ENCODE measurements around the gene NUMB. TPM values are rescaled to one million over a fixed set of nuclear protein-coding genes. Genes with fewer than 3 reads are reported as not detected.

NUMB gene
- total RNA-seq, 2 experiments from 2014 or later: 18.6 to 87.8 TPM

DNA sequence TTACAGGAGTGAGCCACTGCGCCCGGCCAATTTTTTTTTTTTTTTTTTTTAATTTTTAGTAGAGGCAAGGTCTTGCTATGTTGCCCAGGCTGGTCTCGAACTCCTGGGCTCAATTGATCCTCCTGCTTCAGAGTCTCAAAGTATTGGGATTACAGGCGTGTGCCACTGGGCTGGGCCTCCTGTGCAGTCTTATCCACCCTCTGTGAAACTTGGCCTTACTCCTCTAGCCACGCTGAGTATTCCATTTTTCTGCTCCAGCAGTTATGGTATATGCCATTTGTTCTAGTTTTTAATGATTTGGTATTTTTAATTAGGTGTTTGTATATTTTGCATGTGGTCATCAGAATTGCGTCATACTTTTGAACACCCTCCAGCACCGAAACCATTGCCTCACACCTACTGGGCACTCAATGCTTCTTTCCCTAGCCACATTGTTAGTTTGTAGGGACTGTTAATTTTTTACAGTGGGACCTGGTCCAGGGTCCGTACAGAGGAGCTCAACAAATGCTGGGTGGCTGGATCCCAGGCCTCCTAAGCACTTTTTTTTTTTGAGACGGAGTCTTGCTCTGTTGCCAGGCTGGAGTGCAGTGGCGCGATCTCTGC lies 43.8 kb upstream of the NUMB start:
- no peaks in the 10 kb centered on the region for H3K4me1 ChIP-seq (ENCODE audit: insufficient read depth, low read length, poor library complexity, severe bottlenecking)
- POLR2A ChIA-PET: interaction anchor here (0.6 kb wide), 1 partner anchor 96 kb away, joined by 7 read pairs; no protein-coding TSS in a partner anchor
- no peak overlapping the region for H3K27ac ChIP-seq (ENCODE audit: low read depth, low read length, poor library complexity, severe bottlenecking)
- H3K36me3 ChIP-seq (ENCODE audit: insufficient read depth, low read length): no peaks in the 10 kb centered on the region
- H3K4me3 ChIP-seq (ENCODE audit: low read depth, low read length, poor library complexity, severe bottlenecking): no peak overlapping the region
- H3K9me2 ChIP-seq (ENCODE audit: insufficient read depth, low read length): no peaks in the 10 kb centered on the region
- no peak overlapping the region for H2AFZ ChIP-seq (ENCODE audit: low read length)
- no peak overlapping the region for H3K4me2 ChIP-seq (ENCODE audit: low read length)
- no peaks in the 10 kb centered on the region for H4K20me1 ChIP-seq (ENCODE audit: insufficient read depth, low read length)
- H3K9me3 ChIP-seq (ENCODE audit: low read length): no peaks in the 10 kb centered on the region
- TF ChIP-seq EZH2phosphoT487 (IDR thresholded peaks at IDR 0.05; ENCODE audit: borderline replicate concordance, low read depth, low read length): no peak
- TF ChIP-seq, protein P1, sequence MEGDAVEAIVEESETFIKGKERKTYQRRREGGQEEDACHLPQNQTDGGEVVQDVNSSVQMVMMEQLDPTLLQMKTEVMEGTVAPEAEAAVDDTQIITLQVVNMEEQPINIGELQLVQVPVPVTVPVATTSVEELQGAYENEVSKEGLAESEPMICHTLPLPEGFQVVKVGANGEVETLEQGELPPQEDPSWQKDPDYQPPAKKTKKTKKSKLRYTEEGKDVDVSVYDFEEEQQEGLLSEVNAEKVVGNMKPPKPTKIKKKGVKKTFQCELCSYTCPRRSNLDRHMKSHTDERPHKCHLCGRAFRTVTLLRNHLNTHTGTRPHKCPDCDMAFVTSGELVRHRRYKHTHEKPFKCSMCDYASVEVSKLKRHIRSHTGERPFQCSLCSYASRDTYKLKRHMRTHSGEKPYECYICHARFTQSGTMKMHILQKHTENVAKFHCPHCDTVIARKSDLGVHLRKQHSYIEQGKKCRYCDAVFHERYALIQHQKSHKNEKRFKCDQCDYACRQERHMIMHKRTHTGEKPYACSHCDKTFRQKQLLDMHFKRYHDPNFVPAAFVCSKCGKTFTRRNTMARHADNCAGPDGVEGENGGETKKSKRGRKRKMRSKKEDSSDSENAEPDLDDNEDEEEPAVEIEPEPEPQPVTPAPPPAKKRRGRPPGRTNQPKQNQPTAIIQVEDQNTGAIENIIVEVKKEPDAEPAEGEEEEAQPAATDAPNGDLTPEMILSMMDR (conservative IDR thresholded peaks at IDR 0.05; ENCODE audit: low read length): no peak
- BruUV-seq (replicated peaks): no TSS peak
- intact Hi-C loops (cut with micrococcal nuclease; ENCODE audit: unreplicated experiment): loop anchor here (10.0 kb wide), 1 partner anchor 533 kb away; no protein-coding TSS in a partner anchor
- H3K79me2 ChIP-seq (ENCODE audit: insufficient read depth, low read depth, low read length): no peaks in the 10 kb centered on the region
- no peak for DNase-seq (ENCODE audit: low spot score)
- CTCF ChIA-PET (ENCODE audit: unreplicated experiment): no interaction called here

DNA sequence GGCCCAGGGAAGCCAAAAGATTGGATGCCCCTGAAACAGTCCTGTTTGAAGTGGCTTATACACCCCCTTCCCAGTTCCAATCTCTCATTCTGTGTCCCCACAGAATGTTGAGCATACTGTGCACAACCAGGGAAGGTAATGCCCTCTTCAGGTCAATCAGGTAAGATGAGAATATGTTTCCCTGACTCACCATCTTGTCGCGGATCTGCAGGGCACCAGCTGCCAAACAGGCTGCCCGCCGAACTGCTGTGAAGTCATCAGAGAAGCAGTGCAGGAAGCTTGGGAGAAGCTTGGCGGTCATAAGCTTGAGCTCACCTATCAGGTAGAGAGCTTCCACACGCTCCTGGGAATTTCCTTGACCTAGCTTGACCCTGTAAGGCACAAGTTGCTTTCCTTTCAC lies 42.0 kb upstream of the NUMB start:
- H2AFZ ChIP-seq (ENCODE audit: low read length): no peak overlapping the region
- no peaks in the 10 kb centered on the region for H4K20me1 ChIP-seq (ENCODE audit: insufficient read depth, low read length)
- BruUV-seq (replicated peaks): no TSS peak
- H3K27ac ChIP-seq (ENCODE audit: low read depth, low read length, poor library complexity, severe bottlenecking): no peak overlapping the region
- peaks cover 3% of the 10 kb centered on the region for H3K4me1 ChIP-seq (ENCODE audit: insufficient read depth, low read length, poor library complexity, severe bottlenecking)
- H3K36me3 ChIP-seq (ENCODE audit: insufficient read depth, low read length): no peaks in the 10 kb centered on the region
- TF ChIP-seq, protein P1 (conservative IDR thresholded peaks at IDR 0.05; ENCODE audit: low read length): 0 out of 2 replicates have a peak, but pooled peaks have one; percentile 29
- no peak for TF ChIP-seq EZH2phosphoT487 (IDR thresholded peaks at IDR 0.05; ENCODE audit: borderline replicate concordance, low read depth, low read length)
- ChIA-PET POLR2A (interaction anchor here (0.6 to 0.7 kb wide), 3 partner anchors 95 to 289 kb away, joined by 3 to 4 read pairs (median 3); no protein-coding TSS in a partner anchor), CTCF (ENCODE audit: unreplicated experiment) (no interaction called here)
- H3K4me3 ChIP-seq (ENCODE audit: low read depth, low read length, poor library complexity, severe bottlenecking): no peak overlapping the region
- DNase-seq (ENCODE audit: low spot score): no peak
- H3K9me3 ChIP-seq (ENCODE audit: low read length): no peaks in the 10 kb centered on the region
- H3K4me2 ChIP-seq (ENCODE audit: low read length): no peak overlapping the region
- H3K79me2 ChIP-seq (ENCODE audit: insufficient read depth, low read depth, low read length): no peaks in the 10 kb centered on the region
- intact Hi-C loops (cut with micrococcal nuclease; ENCODE audit: unreplicated experiment): loop anchor here (10.0 kb wide), 1 partner anchor 534 kb away; no protein-coding TSS in a partner anchor
- no peaks in the 10 kb centered on the region for H3K9me2 ChIP-seq (ENCODE audit: insufficient read depth, low read length)

DNA sequence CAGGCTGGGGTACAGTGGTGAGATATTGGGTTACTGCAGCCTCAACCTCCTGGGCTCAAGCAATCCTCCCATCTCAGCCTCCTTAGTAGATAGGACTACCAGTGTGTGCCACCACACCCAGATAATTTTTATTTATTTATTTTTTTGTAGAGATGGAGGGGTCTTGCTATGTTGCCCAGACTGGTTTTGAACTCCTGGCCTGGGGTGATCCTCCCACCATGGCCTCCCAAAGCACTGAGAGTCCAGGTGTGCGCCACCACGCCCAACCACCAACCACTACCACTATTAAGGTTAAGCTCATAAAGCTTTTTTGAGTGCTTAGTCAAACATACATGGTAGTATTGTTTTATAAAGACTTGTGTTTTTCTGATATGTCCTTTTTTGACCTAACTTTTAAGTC lies 36.2 kb upstream of the NUMB start:
- TF ChIP-seq, protein P1 (conservative IDR thresholded peaks at IDR 0.05; ENCODE audit: low read length): no peak
- TF ChIP-seq EZH2phosphoT487 (IDR thresholded peaks at IDR 0.05; ENCODE audit: borderline replicate concordance, low read depth, low read length): no peak
- CTCF ChIA-PET (ENCODE audit: unreplicated experiment): no interaction called here

More for the DNA sequence above, 36.2 kb upstream of the NUMB start:
- POLR2A ChIA-PET: interaction anchor here (1.6 kb wide), 1 partner anchor 9 kb away, joined by 4 read pairs; no protein-coding TSS in a partner anchor
- Histone ChIP-seq H3K4me3 (ENCODE audit: low read depth, low read length, poor library complexity, severe bottlenecking) (no peak overlapping the region), H3K9me3 (ENCODE audit: low read length) (peaks cover 6% of the 10 kb centered on the region; the same call in 1 of the 2 replicates), H4K20me1 (ENCODE audit: insufficient read depth, low read length) (peaks cover 10% of the 10 kb centered on the region; the same call in 1 of the 2 replicates), H3K4me1 (ENCODE audit: insufficient read depth, low read length, poor library complexity, severe bottlenecking) (peaks cover 35% of the 10 kb centered on the region), H3K9me2 (ENCODE audit: insufficient read depth, low read length) (no peaks in the 10 kb centered on the region), H3K4me2 (ENCODE audit: low read length) (no peak overlapping the region), H2AFZ (ENCODE audit: low read length) (no peak overlapping the region), H3K79me2 (ENCODE audit: insufficient read depth, low read depth, low read length) (peaks cover 39% of the 10 kb centered on the region), H3K27ac (ENCODE audit: low read depth, low read length, poor library complexity, severe bottlenecking) (no peak overlapping the region), H3K36me3 (ENCODE audit: insufficient read depth, low read length) (peaks cover 32% of the 10 kb centered on the region)
- DNase-seq (ENCODE audit: low spot score): no peak
- intact Hi-C loops (cut with micrococcal nuclease; ENCODE audit: unreplicated experiment): loop anchor here (5.0 kb wide), 1 partner anchor 393 kb away; the partner anchor contains the start of gene ZNF410
- no TSS peak for BruUV-seq (replicated peaks)
